PC-3 (cell line): ENCODE measurements around the gene ZMIZ1. TPM values are rescaled to one million over a fixed set of nuclear protein-coding genes. Genes with fewer than 3 reads are reported as not detected.

Experiments
- ATAC-seq: fragments of 200-7000 bp; cut with Tn5 transposase; 2 replicates; pipeline ENCODE4 v1.9.1; 2020; ENCODE audit warnings: mild to moderate bottlenecking, moderate library complexity
- BruUV-seq: library from RNA; stranded (reverse); fragments of 400-500 nt; replicated peaks from 2 replicates; lab custom pipeline; 2021; lab: Mats Ljungman, UMichigan
- CTCF ChIA-PET: fragments of 300-600 bp; sonication (Branson Sonifier 250); formaldehyde crosslinking; loops from one replicate; lab custom pipeline; 2022; ENCODE audit warnings: antibody characterized with exemption; lab: Charles Lee
- POLR2A ChIA-PET: fragments of 300-600 bp; sonication (Branson Sonifier 250); formaldehyde crosslinking; loops from one replicate; lab custom pipeline; 2022; ENCODE audit warnings: antibody characterized with exemption; ENCODE audit not compliant: unreplicated experiment; lab: Charles Lee
- DNase-seq: peaks from one replicate; pipeline ENCODE4 v3.0.0-alpha.2; 2015
- H2AFZ ChIP-seq: fragments of 300-600 bp; sonication (generic); 2 replicates; pipeline ENCODE4 v1.6.0; 2016; ENCODE audit warnings: antibody characterized with exemption, low read length
- H3F3A ChIP-seq: fragments of 300-600 bp; sonication (generic); one replicate; pipeline ENCODE4 v1.6.0; 2017; ENCODE audit warnings: antibody characterized with exemption, low read length, control low read depth, mild to moderate bottlenecking; ENCODE audit not compliant: unreplicated experiment
- H3K27ac ChIP-seq: fragments of 300-600 bp; sonication (generic); 2 replicates; pipeline ENCODE4 v1.5.1; 2016; ENCODE audit warnings: mild to moderate bottlenecking, low read length
- H3K27me3 ChIP-seq: fragments of 300-600 bp; sonication (generic); 2 replicates; pipeline ENCODE4 v1.6.1; 2016; ENCODE audit warnings: low read length, mixed read lengths
- H3K36me3 ChIP-seq: fragments of 300-600 bp; sonication (generic); 2 replicates; pipeline ENCODE4 v1.6.1; 2016; ENCODE audit warnings: low read depth, mixed run types, low read length, mixed read lengths
- H3K4me1 ChIP-seq: fragments of 300-600 bp; sonication (generic); 2 replicates; pipeline ENCODE4 v1.5.1; 2016; ENCODE audit warnings: low read length; ENCODE audit not compliant: insufficient read depth
- H3K4me2 ChIP-seq: fragments of 300-600 bp; sonication (generic); 2 replicates; pipeline ENCODE4 v1.6.0; 2016; ENCODE audit warnings: low read length
- H3K4me3 ChIP-seq: fragments of 300-600 bp; sonication (generic); 2 replicates; pipeline ENCODE4 v1.5.1; 2016; ENCODE audit warnings: mild to moderate bottlenecking, low read length, mixed read lengths
- H3K79me2 ChIP-seq: fragments of 300-600 bp; sonication (generic); 2 replicates; pipeline ENCODE4 v1.6.1; 2017; ENCODE audit warnings: low read length, mixed read lengths
- H3K9ac ChIP-seq: fragments of 300-600 bp; sonication (generic); 2 replicates; pipeline ENCODE4 v1.6.0; 2016; ENCODE audit warnings: mild to moderate bottlenecking, low read length
- H3K9me2 ChIP-seq: fragments of 300-600 bp; sonication (generic); replicated peaks from 2 replicates; pipeline ENCODE4 v1.6.1; 2016; ENCODE audit warnings: mixed run types, low read length, mixed read lengths
- H3K9me3 ChIP-seq: fragments of 300-600 bp; sonication (generic); 2 replicates; pipeline ENCODE4 v1.6.1; 2016; ENCODE audit warnings: low read length, mixed read lengths
- H4K20me1 ChIP-seq: fragments of 300-600 bp; sonication (generic); 2 replicates; pipeline ENCODE4 v1.6.1; 2016; ENCODE audit warnings: low read length, mixed read lengths
- EZH2 ChIP-seq: fragments of 300-600 bp; sonication (generic); IDR thresholded peaks from one replicate; pipeline ENCODE4 v1.6.1; 2017; ENCODE audit warnings: antibody characterized with exemption, mild to moderate bottlenecking, low read length; ENCODE audit not compliant: unreplicated experiment
- EZH2phosphoT487 ChIP-seq: fragments of 300-600 bp; sonication (generic); IDR thresholded peaks from 2 replicates; pipeline ENCODE4 v1.6.1; 2018; ENCODE audit warnings: mild to moderate bottlenecking, antibody characterized with exemption, low read length, borderline replicate concordance
- intact Hi-C: fragments of 100-400 bp; cut with micrococcal nuclease; formaldehyde crosslinking; loops from 2 replicates; pipeline ENCODE4 v1.9.0; 2023
- total RNA-seq: library from RNA; depleted of rRNA; stranded (reverse); fragments of >200 nt; gene quantifications from 2 replicates; pipeline ENCODE4 v1.2.3, GENCODE V29; 2014
- TF ChIP-seq, protein P1 (sequence below): fragments of 300-600 bp; sonication (generic); conservative IDR thresholded peaks from 2 replicates; pipeline ENCODE4 v1.5.1; 2017; ENCODE audit warnings: antibody characterized with exemption, low read depth, mild to moderate bottlenecking, low read length

The ZMIZ1 gene
- total RNA-seq, 1 experiment from 2014 or later, result 55.4 TPM

GRCh38 chr10:79358811-79359210, 290.0 kb downstream of the ZMIZ1 start:
- Histone ChIP-seq H3K4me2 (no peak overlapping the region), H3K36me3 (peaks cover 32% of the 10 kb centered on the region), H3K27ac (no peak overlapping the region), H2AFZ (no peak overlapping the region), H4K20me1 (peaks cover 21% of the 10 kb centered on the region), H3K4me3 (no peak overlapping the region), H3K4me1 (no peaks in the 10 kb centered on the region), H3K79me2 (peaks cover 10% of the 10 kb centered on the region), H3F3A (peaks cover 18% of the 10 kb centered on the region), H3K27me3 (no peaks in the 10 kb centered on the region), H3K9ac (no peak overlapping the region), H3K9me3 (no peaks in the 10 kb centered on the region), H3K9me2 (no peaks in the 10 kb centered on the region)
- POLR2A ChIA-PET, result no interaction called here
- CTCF ChIA-PET, result interaction anchor here (0.6 to 1.2 kb wide), 3 partner anchors 11 to 386 kb away, joined by 3 to 15 read pairs (median 4); partner anchors contain the start of gene PPIF
- peak; percentile 71 for DNase-seq
- TF ChIP-seq, protein P1, sequence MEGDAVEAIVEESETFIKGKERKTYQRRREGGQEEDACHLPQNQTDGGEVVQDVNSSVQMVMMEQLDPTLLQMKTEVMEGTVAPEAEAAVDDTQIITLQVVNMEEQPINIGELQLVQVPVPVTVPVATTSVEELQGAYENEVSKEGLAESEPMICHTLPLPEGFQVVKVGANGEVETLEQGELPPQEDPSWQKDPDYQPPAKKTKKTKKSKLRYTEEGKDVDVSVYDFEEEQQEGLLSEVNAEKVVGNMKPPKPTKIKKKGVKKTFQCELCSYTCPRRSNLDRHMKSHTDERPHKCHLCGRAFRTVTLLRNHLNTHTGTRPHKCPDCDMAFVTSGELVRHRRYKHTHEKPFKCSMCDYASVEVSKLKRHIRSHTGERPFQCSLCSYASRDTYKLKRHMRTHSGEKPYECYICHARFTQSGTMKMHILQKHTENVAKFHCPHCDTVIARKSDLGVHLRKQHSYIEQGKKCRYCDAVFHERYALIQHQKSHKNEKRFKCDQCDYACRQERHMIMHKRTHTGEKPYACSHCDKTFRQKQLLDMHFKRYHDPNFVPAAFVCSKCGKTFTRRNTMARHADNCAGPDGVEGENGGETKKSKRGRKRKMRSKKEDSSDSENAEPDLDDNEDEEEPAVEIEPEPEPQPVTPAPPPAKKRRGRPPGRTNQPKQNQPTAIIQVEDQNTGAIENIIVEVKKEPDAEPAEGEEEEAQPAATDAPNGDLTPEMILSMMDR, result no peak
- TF ChIP-seq EZH2phosphoT487 (no peak), EZH2 (no peak)
- no TSS peak for BruUV-seq
- intact Hi-C loops, result no loop called here
- peak; percentile 62 for ATAC-seq

GRCh38 chr10:79359816-79360498, 291.2 kb downstream of the ZMIZ1 start:
- Histone ChIP-seq H3K9me2 (no peaks in the 10 kb centered on the region), H3K9ac (no peak overlapping the region), H3K4me3 (no peak overlapping the region), H3K4me1 (no peaks in the 10 kb centered on the region), H3K27ac (no peak overlapping the region), H3K4me2 (no peak overlapping the region), H3F3A (peaks cover 7% of the 10 kb centered on the region), H4K20me1 (peaks cover 10% of the 10 kb centered on the region; the same call in 1 of the 2 replicates), H3K9me3 (no peaks in the 10 kb centered on the region), H3K27me3 (no peaks in the 10 kb centered on the region), H3K79me2 (no peaks in the 10 kb centered on the region), H2AFZ (no peak overlapping the region), H3K36me3 (peaks cover 20% of the 10 kb centered on the region)
- DNase-seq (no peak), ATAC-seq (no peak)
- no TSS peak for BruUV-seq
- intact Hi-C loops, result no loop called here
- CTCF ChIA-PET, result interaction anchor here (1.6 kb wide), 1 partner anchor 15 kb away, joined by 3 read pairs; no protein-coding TSS in a partner anchor
- TF ChIP-seq EZH2phosphoT487, result no peak
- no peak for TF ChIP-seq EZH2
- TF ChIP-seq, protein P1, result no peak
- POLR2A ChIA-PET, result no interaction called here
